Measurements from ENCODE around the gene CASZ1.

CASZ1 gene

DNA sequence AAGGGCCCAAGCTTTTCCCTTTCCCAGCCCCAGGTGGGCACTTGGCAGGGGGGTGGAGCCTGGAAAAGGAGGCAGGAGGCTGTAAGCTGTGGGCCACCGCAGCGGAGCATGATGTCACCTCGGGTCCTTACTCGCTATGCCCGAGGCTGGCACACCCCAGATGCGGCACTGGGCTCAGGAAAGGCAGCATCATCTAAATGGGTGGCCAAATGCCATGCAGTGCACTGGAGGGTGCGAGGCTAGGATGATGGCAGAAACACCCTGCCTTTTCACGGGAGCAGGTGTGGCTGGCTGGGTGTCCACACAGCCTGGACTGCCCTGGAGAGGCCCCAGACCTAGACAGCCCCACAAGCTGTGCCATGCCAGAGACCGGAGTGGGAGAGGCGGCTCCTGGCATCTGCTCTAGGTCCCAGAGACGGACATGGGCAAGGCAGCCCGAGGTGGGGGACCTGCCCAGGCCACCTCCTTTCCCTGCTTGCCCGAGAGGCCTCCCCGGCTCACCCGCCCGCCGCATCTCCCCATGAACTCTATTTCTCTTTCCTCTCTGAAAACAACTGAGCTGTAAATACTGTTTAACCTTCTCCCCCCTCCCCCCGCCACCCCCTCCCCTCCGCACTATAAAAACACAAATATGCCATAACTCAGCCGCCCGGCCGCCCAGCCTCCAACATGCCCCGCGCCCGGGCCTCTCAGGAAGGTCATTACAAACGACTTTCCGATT lies 124.7 kb downstream of the CASZ1 start:
- no peak for DNase-seq (ENCODE audit: low read depth)

DNA sequence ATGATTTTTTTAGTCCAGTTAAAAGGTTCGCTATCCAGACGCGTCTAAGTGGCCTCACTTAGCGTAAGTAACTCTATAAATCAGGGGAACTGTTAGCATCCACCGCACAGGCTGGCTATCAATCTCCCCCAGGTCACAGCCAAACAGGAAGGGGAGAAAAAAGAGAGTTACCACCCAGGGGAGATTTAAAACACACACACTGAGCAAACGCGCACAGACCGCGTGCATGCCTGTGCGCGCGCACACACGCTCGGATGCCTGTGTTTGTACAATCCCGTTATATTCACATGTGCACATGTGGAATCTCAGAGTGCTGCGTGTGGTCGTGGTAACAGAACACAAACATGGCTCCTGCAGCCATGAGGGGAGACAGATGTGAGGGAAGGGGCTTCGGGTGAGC lies 125.4 kb downstream of the CASZ1 start:
- no peak for DNase-seq (ENCODE audit: low read depth)

DNA sequence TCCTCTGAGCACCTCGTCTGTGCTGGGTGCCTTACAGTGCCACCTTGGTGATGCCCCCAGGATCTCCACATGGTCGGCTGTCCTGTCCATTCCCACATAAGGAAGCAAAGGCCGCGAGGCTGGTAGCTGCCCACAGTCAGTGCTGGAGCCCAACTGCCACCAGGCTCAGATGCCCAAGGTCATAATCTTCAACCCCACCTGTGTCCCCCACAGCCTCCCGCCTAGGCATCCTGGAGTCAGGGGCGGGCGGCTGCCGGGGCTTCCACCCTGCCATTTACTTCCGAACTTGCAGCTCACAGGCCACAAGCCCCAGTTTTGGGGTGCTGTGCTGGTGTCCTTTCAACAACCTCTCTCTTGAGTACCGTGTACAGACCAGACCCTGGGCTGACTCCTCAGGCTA lies 126.3 kb downstream of the CASZ1 start:
- DNase-seq (ENCODE audit: low read depth): no peak

DNA sequence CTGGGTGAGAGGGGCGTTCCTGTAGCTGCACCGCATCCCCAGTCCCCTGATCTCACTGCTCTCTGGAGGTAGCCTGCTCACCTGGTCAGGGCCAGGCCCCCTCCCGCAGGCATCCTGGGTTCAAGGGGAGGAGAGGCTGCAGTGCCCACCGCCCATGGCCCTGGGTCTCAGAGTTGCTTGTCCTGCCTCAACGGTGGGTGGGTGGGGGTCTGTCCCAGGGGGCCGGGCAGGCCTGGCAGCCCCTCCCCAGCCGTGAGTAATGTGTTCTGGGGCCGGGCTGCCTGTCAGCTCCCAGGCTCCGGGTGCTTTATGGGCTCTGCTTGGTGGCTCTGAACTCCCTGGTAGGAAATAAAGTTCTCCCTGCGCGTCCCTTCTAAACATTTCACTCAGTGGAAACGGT lies 126.9 kb downstream of the CASZ1 start:
- no peak for DNase-seq (ENCODE audit: low read depth)

GRCh38 chr1:10667861-10668761 lies 128.3 kb downstream of the CASZ1 start:
- no peak for DNase-seq (ENCODE audit: low read depth)

- no peak for DNase-seq (ENCODE audit: low read depth)
Observed at GRCh38 chr1:10665930-10666850, 130.3 kb downstream of the CASZ1 start.

DNA sequence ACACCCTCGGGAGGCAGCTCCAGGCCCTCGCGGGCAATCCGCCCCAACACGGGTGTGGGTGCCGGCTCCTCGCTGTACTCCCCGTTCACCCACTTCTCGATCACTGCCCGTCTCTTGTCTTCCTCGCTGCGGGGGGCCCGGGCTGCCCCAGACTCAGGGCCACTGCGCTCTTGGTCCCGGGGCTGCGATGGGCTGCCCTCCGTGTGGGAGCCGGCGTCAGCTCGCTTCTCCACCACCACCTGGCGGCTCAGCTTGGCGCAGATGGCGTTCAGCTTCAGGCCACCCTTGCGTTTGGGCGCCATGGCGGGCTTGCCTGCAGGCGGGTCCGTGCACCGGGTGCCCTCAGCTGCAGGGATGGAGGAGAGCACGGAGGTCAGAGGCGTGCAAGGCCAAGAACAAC lies 131.2 kb downstream of the CASZ1 start:
- DNase-seq (ENCODE audit: low read depth): no peak

GRCh38 chr1:10664251-10664650 lies 132.2 kb downstream of the CASZ1 start:
- DNase-seq (ENCODE audit: low read depth): no peak

DNA sequence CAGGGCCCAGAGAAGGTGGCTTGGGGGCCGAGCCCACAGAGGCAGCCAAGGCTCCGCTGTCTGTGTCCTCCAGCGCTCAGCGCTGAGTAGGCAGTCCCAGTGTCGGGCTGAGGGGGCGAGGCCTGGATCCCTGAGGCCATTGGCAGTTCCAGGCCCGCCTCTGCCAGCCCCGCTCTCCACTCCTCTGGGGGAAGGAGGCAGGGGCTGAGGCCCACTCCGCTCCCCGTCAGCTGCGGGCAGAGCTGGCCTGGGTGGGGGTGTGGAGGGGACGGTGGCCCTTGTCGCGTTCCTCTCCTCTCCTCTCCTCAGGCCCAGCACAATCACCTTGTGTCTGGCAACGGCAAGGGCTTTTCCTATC lies 132.8 kb downstream of the CASZ1 start:
- no peak for DNase-seq (ENCODE audit: low read depth)

- DNase-seq (ENCODE audit: low read depth): no peak
Observed at GRCh38 chr1:10662824-10663677, 133.4 kb downstream of the CASZ1 start.

DNA sequence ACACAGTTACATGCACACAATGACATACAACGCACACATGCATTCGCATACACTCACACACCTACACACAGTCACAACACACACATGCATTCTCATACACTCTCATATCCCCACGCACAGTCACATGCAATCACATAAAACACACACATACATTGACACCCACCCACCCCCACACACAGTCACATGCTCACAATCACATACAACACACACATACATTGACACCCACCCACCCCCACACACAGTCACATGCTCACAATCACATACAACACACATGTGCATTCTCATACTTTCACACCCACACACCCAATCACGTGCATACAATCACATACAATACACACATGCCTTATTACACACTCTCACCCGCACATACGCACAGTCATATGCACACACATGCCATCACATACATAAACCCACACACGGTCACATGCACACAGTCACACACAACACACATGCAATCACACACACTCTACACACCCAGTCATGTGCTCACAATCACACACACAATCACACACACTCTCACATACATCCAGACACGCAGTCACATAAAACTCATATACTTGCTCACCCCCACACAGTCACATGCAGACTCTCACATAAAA lies 134.3 kb downstream of the CASZ1 start:
- no peak for DNase-seq (ENCODE audit: low read depth)

GRCh38 chr1:10661453-10661852 lies 135.0 kb downstream of the CASZ1 start:
- no peak for DNase-seq (ENCODE audit: low read depth)

DNA sequence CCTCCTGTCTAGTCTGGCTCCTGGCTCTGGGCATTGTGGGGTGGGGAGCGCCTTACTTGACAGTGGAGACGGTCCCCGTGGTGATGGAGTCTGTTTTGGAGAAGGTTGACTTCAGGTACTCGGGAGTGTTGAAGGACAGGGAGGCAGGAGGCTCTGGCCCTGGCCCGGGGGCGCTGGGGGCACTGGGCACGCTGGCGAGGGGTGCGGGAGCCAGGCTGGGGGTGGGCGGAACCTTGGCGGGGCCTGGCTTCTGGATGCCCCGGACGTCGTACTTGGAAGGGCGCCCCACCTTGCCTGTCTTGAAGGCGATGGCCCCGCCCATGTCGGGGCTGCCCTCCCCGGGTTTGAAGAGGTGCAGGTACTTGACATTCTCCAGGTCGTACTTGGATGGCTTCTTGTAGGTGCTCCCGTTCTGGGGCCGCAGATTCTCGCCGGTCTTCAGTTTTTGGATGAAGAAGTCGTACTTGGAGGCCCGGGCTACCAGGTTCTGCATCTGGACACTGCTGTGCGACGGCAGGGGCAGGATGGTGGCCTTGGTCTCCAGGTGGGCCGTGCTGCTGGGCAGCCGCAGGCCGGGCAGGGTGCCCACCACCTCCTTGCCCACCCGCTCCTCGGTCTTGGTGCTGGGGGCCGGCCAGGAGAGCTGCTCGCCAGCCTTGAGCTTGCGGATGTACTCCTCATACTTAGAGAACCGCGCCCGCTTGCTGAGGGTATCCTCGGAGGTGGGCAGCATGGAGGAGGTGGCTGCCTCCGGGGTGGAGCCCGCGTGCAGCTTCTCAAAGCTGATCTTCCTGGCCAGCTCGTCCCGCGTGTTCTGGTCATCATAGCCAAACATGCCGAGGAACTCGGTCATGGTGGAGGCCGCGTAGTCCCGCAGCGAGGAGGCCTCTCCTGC lies 136.6 kb downstream of the CASZ1 start:
- no peak for DNase-seq (ENCODE audit: low read depth)

GRCh38 chr1:10659218-10659617 lies 137.2 kb downstream of the CASZ1 start:
- no peak for DNase-seq (ENCODE audit: low read depth)

GRCh38 chr1:10658396-10659066 lies 137.9 kb downstream of the CASZ1 start:
- DNase-seq (ENCODE audit: low read depth): no peak

DNA sequence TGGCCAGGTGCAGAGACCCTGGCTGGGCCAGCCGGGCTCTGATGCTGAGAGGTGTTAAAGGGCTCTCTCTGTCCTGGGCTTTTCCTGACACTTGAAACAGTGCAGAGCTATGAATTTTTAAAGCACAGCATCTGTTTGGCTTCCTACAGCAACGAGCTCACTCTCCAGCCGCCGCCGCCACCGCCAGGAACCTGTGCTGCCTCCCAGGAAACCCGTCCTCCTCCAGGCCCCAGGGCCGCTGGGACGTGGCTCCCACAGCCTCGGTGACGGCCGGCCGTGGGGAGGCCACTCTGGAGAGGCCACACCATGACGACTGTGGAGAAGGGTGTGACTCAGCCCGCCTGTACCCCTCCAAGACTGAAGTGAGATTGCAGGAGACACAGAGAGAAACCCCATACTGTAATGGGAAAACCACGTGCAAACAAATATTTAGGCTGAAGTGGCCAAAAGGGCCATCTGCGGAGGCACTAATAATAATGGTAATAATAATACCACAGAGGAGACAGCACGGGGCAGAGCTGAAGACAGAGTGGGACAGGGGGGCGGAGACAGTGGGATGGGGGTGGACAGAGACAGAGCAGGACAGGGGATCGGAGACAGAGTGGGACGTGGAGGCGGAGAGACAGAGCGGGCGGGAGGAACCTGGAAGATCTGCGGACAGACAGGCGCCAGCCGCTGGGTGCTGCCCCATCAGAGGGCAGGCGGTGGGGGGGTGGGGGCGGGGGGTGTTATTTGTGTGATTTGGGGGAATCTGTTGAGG lies 139.2 kb downstream of the CASZ1 start:
- no peak for DNase-seq (ENCODE audit: low read depth)

GRCh38 chr1:10656431-10656830 lies 140.0 kb downstream of the CASZ1 start:
- DNase-seq (ENCODE audit: low read depth): no peak

- DNase-seq (ENCODE audit: low read depth): no peak
Observed at GRCh38 chr1:10655002-10655401, 141.4 kb downstream of the CASZ1 start.
